Kidney glomerular epithelial cell (primary cell): ENCODE results near the gene HIVEP2.
A peak's percentile ranks its signal among the peaks of the same experiment; 100 is the strongest.

ENCODE experiments used
- DNase-seq: peaks from one replicate; lab custom pipeline; 2025; lab: John Stamatoyannopoulos, UW

HIVEP2 gene

DNA sequence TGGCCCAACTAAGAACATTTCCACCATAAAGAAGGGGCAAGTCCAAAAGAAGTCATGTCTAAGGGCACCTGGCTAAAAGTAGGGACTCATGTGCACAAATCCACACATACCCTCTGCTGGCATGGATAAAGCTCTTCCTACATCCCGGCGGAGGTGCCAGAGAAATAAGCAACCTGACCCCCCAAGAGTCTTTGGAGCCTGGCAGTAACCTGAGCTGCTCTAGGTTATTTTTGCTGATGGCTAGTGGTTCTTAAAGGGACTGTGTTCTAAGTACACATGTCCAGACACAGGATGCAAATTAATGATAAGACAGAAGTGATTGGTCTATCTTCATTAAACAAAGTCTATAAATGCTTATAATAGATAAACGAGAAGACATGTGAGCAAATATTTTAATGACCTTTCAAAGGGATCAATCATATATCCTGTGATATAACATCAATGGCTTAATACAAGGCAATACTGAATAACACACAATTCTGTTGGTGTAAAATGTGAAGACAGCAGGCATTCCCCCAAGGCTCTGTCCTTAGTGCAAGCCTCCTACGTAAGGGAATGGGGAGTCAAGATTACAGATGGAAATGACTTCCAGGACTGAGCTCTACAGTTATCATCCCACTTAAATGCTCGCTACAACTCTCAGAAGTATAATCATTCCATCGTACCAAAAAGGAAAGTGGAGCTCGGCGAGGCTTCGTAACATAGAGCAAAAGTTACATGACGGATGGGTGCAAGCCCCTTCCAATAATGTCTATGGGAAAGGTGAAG is 52.5 kb downstream of the HIVEP2 start:
- no peak for DNase-seq

DNA sequence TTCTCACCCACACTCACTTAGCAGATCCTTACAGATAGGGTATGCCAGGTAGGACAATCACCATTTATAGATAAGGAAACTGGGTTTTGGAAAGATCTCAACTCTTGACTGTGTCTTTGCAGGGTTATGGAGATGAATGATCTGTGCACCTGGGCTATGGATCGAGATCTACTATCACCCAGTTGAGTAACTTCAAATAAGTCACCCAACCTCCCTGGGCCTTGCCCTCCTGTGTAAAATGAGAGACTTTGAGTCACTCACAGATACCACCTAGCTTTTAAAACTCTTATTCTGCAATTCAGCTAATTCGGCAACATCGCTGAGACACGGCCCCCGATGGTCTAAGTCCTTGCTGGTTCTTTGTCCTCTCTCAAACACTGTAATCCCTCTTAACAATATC is 53.5 kb downstream of the HIVEP2 start:
- no peak for DNase-seq

DNA sequence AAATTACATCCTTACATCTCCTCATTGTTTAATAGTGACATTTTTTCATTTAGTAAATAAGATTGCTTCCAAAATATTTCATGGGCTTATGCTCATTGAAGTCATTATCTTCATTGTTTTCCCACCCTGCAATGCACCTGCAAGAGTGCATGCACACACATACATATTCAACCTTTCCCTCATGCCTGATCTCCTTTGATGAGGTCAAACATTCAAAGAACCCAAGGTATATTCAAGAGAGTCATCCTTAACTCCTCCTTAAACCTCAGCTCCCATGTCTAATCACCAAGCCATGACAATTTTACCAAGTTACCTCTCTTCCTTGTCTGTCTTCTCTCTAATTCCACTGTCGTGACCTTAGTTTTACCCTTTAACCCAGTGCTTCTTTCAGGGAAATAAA is 56.5 kb downstream of the HIVEP2 start:
- DNase-seq, result no peak

DNA sequence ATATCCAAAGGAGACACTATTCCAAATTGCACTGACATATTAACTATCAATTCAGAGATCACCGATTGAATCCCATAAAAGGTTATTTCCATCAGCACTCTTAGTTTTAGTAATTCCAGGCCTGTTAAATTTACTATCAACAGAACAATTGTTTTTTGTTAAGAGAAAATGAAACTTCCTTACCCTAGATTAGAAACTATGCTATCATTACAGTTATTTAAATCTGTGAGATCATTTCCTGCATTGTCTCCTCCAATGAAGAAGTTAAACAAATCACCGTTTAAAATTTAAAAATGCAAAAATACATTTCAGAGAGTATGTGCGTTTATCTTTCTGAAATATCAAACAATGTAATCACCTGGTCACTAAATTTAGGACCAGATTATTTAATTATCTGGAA is 57.5 kb downstream of the HIVEP2 start:
- DNase-seq, result no peak

- peak; percentile 27 for DNase-seq
Observed at GRCh38 chr6:142886431-142887170, 58.4 kb downstream of the HIVEP2 start.

- peak; percentile 99 for DNase-seq
Observed at GRCh38 chr6:142885182-142885867, 59.7 kb downstream of the HIVEP2 start.

DNA sequence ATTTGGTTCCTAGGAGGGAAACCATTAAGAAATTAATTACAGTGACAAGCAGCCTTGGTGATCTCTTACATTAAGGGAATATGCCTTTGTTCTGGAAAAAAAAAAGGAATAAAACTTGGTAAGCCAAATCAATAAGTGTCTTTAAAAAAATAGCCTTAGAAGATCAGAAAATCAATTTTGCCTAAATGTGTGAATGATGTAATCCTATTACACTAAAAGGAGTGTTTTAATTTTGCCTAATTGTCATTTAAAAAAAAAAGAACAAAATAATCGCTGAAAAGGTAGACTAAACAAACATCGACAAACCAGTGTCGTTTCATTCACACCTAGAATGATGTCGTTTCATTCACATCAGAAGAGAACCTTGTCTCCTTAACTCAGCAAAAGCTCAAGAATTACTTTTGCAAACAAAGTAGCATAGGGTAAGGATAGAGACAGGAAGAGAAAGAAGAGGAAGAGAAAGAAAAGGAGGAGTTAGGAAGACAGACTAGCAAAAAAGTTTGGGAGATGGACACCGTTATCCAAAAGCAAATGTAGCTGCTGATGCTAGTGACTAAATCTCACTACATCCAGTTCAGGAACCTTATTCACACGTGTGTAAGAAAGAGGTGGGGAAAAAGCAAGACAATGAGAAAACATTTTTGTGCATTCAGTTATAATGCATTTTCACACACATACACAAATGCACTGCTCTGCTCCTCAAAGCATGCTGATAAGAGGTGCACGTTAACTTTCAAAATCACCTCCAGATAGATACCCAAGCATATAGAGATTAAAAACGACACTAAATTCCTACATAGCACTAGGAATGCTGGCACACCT is 60.6 kb downstream of the HIVEP2 start:
- peak; percentile 46 for DNase-seq

DNA sequence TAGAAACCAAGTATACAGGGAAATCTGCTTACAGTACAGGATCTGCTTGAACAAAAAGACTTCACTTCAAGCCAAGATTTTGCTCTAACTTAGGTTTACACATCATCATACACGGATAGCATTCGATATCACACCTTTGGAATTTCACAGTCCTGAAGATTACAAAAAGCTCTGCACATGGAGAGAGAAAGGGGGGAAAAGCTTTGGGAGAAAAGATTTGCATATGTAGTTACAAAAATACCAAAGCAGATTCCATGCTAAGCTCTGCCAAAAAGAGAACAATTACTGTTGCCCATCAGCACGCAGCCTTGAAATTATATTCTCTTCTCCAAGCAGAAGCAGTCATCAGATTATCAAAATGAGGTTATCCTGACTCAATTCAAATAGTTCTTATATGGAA is 62.0 kb downstream of the HIVEP2 start:
- peak; percentile 10 for DNase-seq

DNA sequence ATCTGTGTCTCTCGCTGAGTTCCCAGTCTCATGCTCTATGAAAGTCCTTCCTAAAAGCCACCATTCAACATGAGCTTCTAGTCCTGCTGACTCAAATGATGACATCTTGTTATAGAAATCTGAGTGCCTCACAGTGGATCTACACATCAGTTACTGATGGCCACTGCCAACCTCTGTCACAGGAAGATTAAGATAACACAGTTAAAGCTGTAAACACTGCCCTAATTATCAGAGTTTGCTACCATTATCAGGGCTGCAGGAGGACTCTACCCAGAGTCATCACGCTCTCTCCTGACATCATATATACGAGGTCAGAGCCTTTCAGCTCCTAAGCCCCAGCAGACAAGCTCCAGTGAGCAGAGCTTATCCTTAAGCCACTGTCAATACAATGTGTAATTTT is 63.2 kb downstream of the HIVEP2 start:
- no peak for DNase-seq

DNA sequence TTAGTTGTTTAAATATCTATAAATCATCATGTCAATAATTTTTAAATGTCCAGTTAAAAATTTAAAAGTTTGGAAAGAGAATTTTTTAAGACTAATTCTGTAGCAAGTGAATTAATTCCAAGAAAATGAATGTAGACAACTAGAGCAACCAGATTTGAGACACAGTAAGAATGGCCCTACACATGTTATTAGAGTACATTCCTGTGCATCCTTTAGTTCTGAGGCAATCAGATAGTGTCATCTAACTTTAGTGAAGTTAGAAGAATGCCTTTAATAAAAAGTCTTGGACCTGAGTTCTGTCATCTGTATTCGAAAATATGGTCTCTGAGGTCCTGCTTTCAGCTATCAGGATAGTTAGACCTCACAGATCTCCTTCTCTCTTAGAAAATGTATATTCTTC is 63.7 kb downstream of the HIVEP2 start:
- no peak for DNase-seq

- DNase-seq, result no peak
Observed at GRCh38 chr6:142880201-142880600, 64.8 kb downstream of the HIVEP2 start.

DNA sequence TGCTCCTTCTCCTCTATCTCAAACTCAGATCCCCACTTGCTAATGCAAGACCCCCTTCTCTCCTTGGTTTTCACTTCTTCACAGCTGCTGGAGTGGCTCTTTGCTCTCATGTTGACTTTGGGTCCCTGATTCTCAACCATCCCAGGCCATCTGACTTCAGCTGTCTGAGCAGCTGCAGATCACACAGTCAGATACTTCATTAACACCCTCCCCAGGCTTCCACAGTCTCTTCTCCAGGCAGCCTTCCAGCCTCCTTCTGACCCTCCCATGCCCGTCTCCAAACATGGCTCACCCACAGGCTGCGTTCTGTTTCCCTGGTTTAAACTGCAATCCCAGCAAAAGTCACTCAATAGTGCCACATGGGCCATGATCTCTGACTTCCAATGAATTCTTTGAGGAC is 65.4 kb downstream of the HIVEP2 start:
- DNase-seq, result no peak

DNA sequence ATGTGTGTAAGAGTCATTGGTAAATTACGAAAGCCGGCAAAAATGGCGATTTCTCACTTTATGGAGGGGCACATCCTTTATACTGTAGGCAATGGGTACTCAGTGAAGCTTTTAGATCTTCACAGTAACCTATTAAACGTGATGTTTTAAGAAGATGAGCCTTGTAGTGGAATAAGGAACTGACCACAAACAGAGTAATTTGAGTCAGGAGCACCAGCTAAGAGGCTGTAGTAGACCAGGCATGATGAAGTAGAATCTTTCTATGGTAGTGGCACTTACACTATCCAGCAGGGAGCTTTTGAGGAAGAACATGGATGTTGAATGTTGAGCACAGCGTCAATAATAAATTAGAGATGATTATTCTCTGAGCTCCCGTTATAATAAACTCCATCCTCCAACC is 65.9 kb downstream of the HIVEP2 start:
- DNase-seq, result no peak

- DNase-seq, result no peak
Observed at GRCh38 chr6:142878407-142878806, 66.6 kb downstream of the HIVEP2 start.

- DNase-seq, result no peak
Observed at GRCh38 chr6:142874676-142875075, 70.3 kb downstream of the HIVEP2 start.

GRCh38 chr6:142872376-142872775 is 72.6 kb downstream of the HIVEP2 start:
- DNase-seq, result peak; percentile 87

GRCh38 chr6:142871910-142872331 is 73.1 kb downstream of the HIVEP2 start:
- DNase-seq, result peak; percentile 93

DNA sequence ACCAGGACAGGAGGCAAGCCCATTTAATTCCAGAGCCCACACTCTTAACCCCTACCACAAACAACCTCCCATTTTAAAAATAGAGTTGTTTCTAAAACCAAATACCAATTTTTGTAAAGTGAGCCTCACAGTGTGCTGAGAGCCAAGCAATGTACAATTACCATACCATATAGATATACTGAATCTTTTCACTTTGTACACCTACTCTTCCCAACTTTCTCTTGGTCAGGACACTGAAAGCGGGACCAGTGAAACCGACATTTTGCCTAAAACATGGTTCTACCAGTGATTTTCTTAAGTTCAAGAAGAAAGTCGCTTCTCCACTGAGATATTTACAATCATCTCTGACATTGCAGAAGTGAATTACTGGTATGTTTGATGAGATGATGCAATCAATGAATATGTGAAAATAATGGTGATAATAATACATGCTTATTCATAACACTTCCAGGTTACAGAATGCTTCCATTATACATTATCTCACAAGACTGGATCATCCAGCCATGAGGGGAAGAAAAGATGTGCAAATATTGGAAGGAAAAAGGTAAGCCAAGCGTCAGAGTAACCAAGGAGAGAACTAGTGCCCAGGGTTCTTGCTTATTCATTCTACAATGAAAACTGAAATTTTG is 74.1 kb downstream of the HIVEP2 start:
- no peak for DNase-seq

- DNase-seq, result no peak
Observed at GRCh38 chr6:142868917-142869316, 76.1 kb downstream of the HIVEP2 start.

- peak; percentile 48 for DNase-seq
Observed at GRCh38 chr6:142867988-142868812, 76.8 kb downstream of the HIVEP2 start.

- no peak for DNase-seq
Observed at GRCh38 chr6:142867355-142867801, 77.6 kb downstream of the HIVEP2 start.
